Muscle layer of duodenum (tissue), 2 donors: Measurements from ENCODE around the gene CABLES1.
A peak's percentile ranks its signal among the peaks of the same experiment; 100 is the strongest.

Experiments
- H3K27ac ChIP-seq: one replicate; pipeline ENCODE4 v1.7.0; 2013; ENCODE audit warnings: mild to moderate bottlenecking, low read length
- H3K27me3 ChIP-seq: one replicate; pipeline ENCODE4 v1.7.0; 2013; ENCODE audit warnings: low read depth, mild to moderate bottlenecking, control low read depth, low read length
- H3K36me3 ChIP-seq, 2 donors: one replicate each; pipeline ENCODE4 v1.7.0; 2013; ENCODE audit warnings: low read length in 2 of 2, control low read depth in 1 of 2, mild to moderate bottlenecking in 1 of 2; ENCODE audit not compliant: insufficient read depth in 2 of 2, control insufficient read depth in 1 of 2
- H3K4me1 ChIP-seq, 2 donors: one replicate each; pipeline ENCODE4 v1.7.0; 2013; ENCODE audit warnings: low read length in 2 of 2, mild to moderate bottlenecking in 2 of 2, control low read depth in 1 of 2, moderate library complexity in 1 of 2; ENCODE audit not compliant: insufficient read depth in 2 of 2, control insufficient read depth in 1 of 2
- H3K4me3 ChIP-seq, 2 donors: one replicate each; pipeline ENCODE4 v1.7.0; 2013; ENCODE audit warnings: low read length in 2 of 2, low read depth in 1 of 2, mild to moderate bottlenecking in 1 of 2
- H3K9me3 ChIP-seq, 2 donors: one replicate each; pipeline ENCODE4 v1.7.0; 2013; ENCODE audit warnings: low read length in 2 of 2, control low read depth in 1 of 2, mild to moderate bottlenecking in 1 of 2; ENCODE audit not compliant: control insufficient read depth in 1 of 2
- donor health status: healthy.

Gene CABLES1

DNA sequence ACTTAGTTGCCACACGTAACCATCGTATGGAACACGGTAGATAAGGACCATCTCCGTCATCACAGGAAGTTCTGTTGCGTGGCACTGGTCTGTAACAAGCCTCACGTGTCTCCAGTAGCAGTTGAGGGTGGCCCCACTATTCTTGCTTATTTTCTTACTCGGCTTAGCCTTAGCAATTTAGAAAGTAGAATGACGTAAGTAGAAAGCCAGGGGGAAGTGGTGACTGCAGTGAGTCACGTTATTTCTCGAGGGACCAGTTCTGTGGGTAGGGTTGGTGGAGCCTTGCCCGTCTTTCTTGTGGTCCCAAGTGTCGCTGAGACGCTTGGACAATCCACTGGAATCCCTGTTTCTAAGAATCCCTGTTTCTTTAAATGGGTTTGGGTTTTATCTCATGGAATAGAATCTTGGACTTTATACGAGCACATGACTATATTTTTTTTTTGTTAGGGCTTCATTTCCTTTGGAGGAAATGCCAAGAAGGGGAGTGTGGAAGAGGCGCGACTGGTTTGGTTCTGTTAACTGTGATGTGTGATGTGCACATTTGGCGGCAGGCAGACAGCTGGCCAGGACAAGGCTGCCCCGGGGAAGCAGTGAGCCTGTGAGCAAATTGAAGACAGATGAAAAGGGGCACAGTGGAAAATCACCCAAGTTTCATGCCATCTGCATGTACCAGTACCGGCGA lies 96.2 kb downstream of the CABLES1 start:
- Histone ChIP-seq H3K27me3 (no peaks in the 10 kb centered on the region), H3K4me1 (peaks cover 13 to 20% of the 10 kb centered on the region in 2 donors)

DNA sequence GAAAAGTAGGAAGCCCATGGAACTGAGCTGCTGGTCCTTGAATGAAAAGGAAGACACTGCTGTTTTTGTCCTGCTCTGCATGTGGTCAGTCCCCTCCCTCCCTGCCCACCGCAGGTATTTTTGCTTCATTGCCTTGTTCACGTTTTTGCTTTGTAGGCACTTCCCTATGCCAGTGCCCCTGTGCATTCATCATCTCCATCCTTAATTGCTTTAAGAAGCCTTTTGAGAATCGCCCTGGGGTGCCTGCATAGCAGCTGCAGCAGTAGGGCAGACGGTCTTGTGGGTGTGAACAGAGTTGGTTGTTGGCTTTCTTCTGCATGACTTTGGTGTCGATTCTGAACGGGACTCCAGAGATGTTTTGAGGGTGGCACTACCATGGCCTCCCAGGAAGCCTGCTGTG lies 97.0 kb downstream of the CABLES1 start:
- H3K4me3 ChIP-seq, result no peak overlapping the region
- H3K4me1 ChIP-seq, result peaks cover 9 to 24% of the 10 kb centered on the region in 2 donors
- no peaks in the 10 kb centered on the region for H3K9me3 ChIP-seq
- H3K27me3 ChIP-seq, result no peaks in the 10 kb centered on the region
- no peak overlapping the region for H3K27ac ChIP-seq
- H3K36me3 ChIP-seq, result no peaks in the 10 kb centered on the region

More for the DNA sequence above, 96.2 kb downstream of the CABLES1 start:
- Histone ChIP-seq H3K4me3 (no peak overlapping the region), H3K36me3 (no peaks in the 10 kb centered on the region), H3K27ac (no peak overlapping the region), H3K9me3 (no peaks in the 10 kb centered on the region)

DNA sequence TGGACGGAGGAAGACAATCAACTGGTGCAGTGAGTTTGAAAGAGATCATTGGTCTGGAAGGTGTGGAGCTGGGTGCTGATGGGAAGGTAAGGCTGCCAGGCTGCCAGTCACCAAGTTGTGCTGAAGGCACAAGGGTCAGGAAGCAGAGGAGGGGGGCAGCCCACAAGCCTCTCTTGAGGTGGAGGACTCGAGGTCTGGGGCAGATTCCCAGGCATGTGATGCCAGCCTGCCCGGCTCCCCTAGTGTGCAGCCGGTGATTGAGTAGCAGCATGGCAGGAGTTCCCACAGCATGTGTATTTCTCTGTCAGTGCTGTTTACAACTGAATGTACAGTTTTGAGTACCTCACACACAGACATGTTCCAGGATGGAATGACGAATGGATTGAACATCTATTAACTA lies 99.3 kb downstream of the CABLES1 start:
- Histone ChIP-seq H3K9me3 (no peaks in the 10 kb centered on the region), H3K27me3 (no peaks in the 10 kb centered on the region), H3K27ac (no peak overlapping the region), H3K4me3 (no peak overlapping the region), H3K36me3 (no peaks in the 10 kb centered on the region), H3K4me1 (peaks cover 10 to 24% of the 10 kb centered on the region in 2 donors)

DNA sequence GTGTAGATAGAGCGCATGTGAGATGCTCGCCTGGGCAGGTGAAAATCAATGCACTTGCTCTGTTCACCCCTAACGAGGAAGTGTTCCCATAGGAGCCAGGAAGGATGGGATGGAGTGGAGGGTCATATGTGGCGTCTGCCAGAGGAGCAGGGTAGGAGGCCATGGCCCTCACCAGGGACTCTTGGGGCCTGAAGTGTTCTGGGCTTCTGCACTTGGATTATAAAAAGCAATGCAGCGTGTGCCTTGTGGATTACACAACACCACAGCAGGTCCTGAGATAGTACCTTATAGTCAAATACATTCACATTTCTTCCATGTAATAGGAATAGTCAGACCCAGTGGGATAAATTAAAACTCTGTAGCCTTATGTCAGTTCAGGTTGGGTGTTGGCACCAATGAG lies 100.1 kb downstream of the CABLES1 start:
- Histone ChIP-seq H3K36me3 (no peaks in the 10 kb centered on the region), H3K4me1 (peaks cover 9 to 24% of the 10 kb centered on the region in 2 donors), H3K27me3 (no peaks in the 10 kb centered on the region), H3K27ac (no peak overlapping the region), H3K4me3 (no peak overlapping the region), H3K9me3 (no peaks in the 10 kb centered on the region)

DNA sequence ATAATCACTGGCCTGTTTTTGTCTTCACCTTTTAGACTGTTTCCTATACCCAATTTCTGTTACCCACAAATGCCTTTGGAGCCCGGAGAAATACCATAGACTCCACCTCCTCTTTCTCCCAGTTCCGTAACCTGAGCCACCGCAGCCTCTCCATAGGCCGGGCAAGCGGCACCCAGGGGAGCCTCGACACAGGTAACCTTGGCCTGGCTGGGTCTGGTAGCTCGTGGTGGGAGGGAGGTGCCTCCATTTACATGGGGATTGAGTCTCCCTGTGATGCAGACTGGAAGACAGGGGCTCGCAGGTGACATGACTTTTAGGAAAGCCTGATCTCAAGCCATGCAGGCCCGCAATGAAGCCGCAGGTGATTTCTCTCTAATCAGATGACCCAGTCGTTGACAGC lies 100.6 kb downstream of the CABLES1 start:
- no peak overlapping the region for H3K27ac ChIP-seq
- no peaks in the 10 kb centered on the region for H3K9me3 ChIP-seq
- peaks cover 9 to 24% of the 10 kb centered on the region in 2 donors for H3K4me1 ChIP-seq
- H3K27me3 ChIP-seq, result no peaks in the 10 kb centered on the region
- no peak overlapping the region for H3K4me3 ChIP-seq
- H3K36me3 ChIP-seq, result no peaks in the 10 kb centered on the region

DNA sequence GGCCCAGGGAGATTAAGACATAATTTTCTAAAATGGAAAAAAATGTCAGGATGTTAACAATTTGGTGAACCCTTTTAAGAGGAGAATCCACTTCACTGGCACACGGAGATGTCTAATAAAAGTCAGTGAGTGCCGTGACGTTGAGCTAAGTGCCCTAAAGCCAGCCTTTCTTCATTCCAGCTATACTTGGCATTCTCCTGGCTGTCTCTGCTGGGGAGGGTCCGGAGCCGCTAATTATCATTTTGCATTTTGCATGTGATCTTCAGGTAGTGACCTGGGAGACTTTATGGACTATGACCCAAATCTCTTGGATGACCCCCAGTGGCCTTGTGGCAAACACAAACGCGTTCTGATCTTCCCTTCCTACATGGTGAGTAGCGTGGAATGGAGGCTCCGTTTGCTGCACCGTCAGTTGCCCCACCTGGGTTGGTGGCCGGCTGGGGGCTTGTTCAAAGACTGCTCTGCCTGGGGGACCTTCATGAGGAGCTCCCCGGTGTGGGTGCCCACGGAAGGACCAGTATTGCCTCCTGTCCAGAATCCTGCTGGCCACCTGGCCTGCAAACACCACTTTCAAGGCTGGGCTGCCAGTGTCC lies 101.7 kb downstream of the CABLES1 start:
- no peaks in the 10 kb centered on the region for H3K27me3 ChIP-seq
- H3K9me3 ChIP-seq, result no peaks in the 10 kb centered on the region
- no peaks in the 10 kb centered on the region for H3K36me3 ChIP-seq
- H3K4me3 ChIP-seq, result peak overlapping the region; percentile 45 to 61
- H3K4me1 ChIP-seq, result peaks cover 9 to 24% of the 10 kb centered on the region in 2 donors
- no peak overlapping the region for H3K27ac ChIP-seq

DNA sequence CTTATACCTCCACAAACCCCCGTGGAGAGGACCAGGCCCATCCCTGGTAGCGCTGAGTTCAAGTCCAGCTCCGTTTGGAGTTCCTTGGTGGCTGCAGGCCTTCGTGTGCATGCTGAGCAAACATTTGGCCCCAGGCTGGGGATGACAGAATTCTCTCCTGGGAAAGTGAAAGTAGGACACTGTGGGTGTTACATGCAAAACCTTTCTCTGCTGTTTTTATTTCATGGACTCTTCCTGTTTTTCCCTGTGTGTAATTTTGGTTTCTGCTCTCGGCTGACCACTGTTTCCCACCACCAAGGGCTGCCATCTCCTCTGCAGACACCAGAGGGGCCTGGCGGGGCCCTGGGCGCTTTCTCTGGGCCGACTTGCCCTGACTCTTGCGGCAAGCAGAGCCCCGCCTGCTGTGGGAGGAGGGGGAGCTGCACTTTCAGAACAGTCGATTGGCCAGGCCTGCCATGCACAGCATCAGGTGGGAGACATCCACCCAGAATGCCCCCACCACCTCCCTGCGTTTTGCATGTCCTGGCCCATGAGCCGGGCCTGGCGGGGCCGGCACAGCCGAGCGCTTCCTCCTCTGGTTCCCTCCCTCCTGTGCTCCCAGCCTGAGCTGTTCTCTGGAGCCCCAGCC lies 102.4 kb downstream of the CABLES1 start:
- H3K4me1 ChIP-seq, result peaks cover 9 to 24% of the 10 kb centered on the region in 2 donors
- no peaks in the 10 kb centered on the region for H3K9me3 ChIP-seq
- peak overlapping the region; percentile 45 to 61 for H3K4me3 ChIP-seq
- H3K27ac ChIP-seq, result peak overlapping the region; percentile 47
- H3K36me3 ChIP-seq, result no peaks in the 10 kb centered on the region
- no peaks in the 10 kb centered on the region for H3K27me3 ChIP-seq

DNA sequence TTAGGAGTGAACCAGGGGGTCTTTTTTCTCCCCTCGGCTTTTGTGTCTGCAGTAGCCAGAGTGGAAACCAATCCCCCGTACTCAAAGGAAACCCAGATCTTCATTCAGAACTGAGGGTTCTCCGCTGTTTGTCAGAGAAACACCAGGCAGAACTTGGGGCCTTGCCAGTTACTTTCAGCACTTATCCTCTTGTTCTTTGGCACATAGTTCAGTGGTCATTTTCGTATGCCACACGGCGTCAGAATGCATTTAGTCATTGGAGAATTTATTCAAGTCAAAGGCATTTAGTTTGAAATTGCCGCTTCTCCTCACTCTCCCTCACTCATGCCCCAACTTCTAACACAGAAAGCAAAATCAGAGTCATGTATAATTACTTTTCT lies 102.9 kb downstream of the CABLES1 start:
- Histone ChIP-seq H3K36me3 (no peaks in the 10 kb centered on the region), H3K27ac (peak overlapping the region; percentile 47), H3K4me3 (peak overlapping the region; percentile 45 to 61), H3K9me3 (no peaks in the 10 kb centered on the region), H3K4me1 (peaks cover 9 to 24% of the 10 kb centered on the region in 2 donors), H3K27me3 (no peaks in the 10 kb centered on the region)

DNA sequence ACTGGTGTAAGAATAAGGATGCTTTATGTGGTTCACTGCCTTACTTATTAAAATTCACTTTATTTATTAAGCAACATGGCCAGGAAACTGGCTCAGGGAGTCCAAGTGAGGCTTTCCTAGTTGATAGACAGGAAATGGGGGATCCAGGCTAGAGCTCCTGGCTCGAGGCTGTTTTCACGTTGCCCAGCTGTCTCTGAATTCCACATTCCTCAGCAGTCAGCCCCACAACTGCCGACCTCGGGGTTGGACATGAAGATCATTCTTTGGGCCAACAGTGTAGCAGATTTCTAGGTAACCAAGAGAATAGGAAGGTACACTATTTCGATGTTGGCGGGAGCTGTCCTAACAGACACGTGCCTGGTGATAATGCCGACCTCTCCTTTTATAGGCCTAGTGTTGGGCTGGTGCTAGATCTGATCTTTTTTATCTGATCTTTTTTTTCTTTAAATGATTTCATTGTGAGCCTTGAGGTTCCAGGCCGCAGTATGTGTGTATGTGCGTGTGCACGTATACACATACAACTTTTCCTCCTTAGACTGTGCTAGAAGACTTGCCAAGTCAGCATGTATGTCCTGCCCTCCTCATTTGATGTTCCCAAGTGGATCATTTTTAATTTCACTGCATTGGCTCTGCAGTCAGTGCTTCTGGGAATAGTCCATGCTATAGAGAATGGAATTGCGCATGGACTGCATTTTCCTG lies 103.5 kb downstream of the CABLES1 start:
- Histone ChIP-seq H3K36me3 (no peaks in the 10 kb centered on the region), H3K27ac (peak overlapping the region; percentile 47), H3K27me3 (no peaks in the 10 kb centered on the region), H3K4me1 (peaks cover 9 to 24% of the 10 kb centered on the region in 2 donors), H3K9me3 (no peaks in the 10 kb centered on the region), H3K4me3 (peak overlapping the region in 1 of 2 donors; percentile 61)

DNA sequence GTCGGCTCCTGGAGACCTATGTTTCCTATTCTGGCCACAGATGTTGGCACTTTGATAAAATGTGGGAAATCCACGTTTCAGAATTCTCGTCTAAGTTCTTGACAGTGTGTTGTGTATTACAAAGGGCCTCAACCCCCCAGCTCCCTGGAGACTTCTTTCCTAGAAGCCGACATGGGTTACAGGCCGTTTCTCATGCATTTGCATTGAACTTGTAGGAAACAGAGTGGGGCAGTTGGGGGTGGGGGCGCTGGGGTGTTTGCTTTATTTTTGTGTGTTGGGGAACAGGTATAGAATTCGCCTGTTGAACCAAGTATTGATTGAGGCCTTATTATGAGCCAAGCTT lies 104.0 kb downstream of the CABLES1 start:
- no peaks in the 10 kb centered on the region for H3K9me3 ChIP-seq
- no peaks in the 10 kb centered on the region for H3K27me3 ChIP-seq
- no peak overlapping the region for H3K4me3 ChIP-seq
- no peak overlapping the region for H3K27ac ChIP-seq
- H3K36me3 ChIP-seq, result no peaks in the 10 kb centered on the region
- H3K4me1 ChIP-seq, result peaks cover 9 to 24% of the 10 kb centered on the region in 2 donors

DNA sequence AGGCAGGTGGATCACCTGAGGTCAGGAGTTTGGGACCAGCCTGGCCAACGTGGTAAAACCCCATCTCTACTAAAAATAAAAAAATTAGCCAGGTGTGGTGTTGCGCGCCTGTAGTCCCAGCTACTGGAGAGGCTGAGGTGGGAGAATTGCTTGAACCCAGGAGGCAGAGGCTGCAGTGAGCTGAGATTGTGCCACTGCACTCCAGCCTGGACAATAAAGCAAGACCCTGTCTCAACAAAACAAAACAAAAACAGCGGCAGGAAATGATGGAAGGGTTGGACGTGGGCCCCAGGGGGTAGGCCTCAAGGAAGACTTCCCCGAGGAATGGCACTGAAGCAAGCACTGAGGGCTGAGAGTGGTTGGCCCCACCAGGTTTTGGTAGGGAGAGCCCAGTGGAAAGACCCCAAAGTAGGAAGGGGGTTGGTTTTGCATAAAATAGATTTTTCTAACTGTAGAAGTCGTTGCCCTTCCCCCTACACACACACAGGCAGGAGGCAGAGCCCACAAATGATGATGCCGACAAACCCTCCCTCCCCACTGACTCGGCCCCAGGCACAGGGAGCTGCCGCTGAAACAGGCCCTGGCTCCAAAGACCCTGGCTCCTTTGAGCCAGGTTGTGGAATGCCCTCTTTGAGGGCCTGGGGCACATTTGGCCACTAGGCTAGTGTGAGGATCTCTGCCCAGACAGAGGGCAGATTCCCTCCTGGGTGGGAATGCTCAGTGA lies 104.8 kb downstream of the CABLES1 start:
- H3K4me1 ChIP-seq, result peaks cover 9 to 24% of the 10 kb centered on the region in 2 donors
- no peaks in the 10 kb centered on the region for H3K9me3 ChIP-seq
- H3K4me3 ChIP-seq, result no peak overlapping the region
- no peak overlapping the region for H3K27ac ChIP-seq
- H3K36me3 ChIP-seq, result no peaks in the 10 kb centered on the region
- H3K27me3 ChIP-seq, result no peaks in the 10 kb centered on the region
